SHP77 (cell line): Measurements from ENCODE around the gene NRXN3.

ENCODE experiments used
- DNase-seq, 2 experiments: peaks; one replicate each; lab custom pipeline; 2025; lab: John Stamatoyannopoulos, UW

NRXN3 gene

GRCh38 chr14:79831195-79831892, 1661.2 kb downstream of the NRXN3 start:
- no peak for DNase-seq

DNA sequence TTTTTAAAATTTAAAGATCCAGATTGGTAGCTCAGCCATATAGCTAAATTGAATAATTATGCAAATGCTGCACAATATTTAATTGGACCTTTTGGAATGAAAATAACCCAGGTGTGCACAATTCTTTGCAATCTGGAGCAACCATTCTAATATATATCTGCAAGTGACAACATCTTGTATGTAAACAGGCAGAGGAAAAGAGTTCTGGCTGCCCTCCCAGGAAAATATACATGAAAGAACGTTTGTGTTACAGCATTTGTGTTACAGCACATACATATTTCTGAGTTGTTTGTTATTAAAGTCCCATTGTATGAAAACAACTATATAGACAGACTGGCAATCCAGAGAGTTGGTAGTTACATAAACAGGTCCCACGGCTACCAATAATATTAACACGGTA, 1663.6 kb downstream of the NRXN3 start:
- DNase-seq = no peak

DNA sequence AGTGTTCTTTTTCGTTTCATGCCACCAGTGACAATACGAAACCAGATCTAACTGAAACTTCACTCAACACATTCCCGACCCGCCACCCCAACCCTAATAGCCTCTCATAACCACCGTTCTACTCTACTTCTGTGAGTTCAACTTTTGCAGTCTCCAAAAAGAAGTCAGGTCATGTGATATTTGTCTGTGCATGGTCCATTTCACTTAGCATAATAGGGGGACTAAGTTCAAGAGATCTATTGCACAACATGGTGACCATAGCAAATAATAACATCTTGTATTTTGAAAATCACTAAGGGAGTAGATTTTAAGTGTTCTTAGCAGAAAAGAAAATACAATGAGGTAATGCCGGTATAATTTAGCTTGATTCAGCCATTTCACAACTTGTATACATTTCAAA, 1664.7 kb downstream of the NRXN3 start:
- no peak for DNase-seq

GRCh38 chr14:79836577-79836976, 1666.4 kb downstream of the NRXN3 start:
- DNase-seq = no peak

DNA sequence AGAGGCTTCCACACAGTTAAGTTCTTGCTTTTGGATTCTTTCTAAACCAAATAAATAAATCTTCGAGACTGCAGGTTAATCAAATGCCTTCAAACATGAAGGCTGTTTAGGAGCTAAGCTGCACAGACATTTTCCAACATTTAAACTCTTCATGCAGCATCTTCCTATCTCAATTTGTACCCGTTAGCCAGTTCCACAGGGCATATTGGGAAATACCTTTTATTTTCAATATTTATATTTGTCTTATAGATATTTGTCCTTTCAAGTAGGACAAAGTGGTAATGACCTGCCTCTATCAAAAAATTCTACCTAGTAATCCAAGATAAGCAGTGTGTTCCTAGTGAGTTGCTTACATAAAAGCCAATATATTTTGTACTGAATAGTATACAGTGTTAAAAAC, 1667.5 kb downstream of the NRXN3 start:
- DNase-seq = no peak

DNA sequence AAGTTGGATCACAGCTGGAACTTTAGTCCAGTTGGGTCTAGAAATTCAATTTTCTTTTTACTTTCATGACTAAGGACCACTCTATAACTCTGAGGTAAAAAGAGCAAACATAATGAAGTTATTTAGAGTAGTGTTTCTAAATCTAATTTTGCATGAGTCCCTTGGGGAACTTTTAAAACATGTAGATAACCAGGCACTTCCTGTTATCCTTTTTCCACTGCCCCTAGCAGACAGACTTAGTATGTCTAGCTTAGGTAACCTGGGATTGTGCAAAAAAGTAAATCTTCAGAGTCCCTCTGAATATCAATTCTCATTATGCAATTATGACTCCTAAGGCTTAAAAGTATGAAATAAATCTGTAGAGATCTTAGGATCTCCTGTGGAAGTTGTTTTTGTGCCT, 1669.9 kb downstream of the NRXN3 start:
- DNase-seq = no peak

- no peak for DNase-seq
Observed at GRCh38 chr14:79840831-79841230, 1670.7 kb downstream of the NRXN3 start.

- no peak for DNase-seq
Observed at GRCh38 chr14:79841433-79841832, 1671.3 kb downstream of the NRXN3 start.

DNA sequence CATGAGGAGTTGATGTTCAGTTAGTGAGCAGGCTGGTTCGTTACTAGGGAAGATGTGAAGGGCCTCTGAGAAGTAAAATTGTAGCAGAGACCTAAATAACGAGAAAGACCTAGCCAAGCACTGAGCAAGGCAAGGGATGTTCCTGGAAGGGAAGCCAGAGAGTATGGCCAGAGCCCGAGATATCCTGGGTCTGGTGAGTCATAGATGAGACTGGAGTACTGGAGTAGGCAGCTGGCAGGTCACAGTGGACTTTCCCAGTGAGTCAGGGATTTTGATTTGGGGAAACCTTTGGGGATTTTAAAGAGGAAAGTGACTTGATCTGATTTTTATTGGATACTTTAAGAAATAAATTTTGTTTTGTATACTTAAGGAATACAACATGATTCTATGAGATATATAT, 1672.1 kb downstream of the NRXN3 start:
- no peak for DNase-seq

GRCh38 chr14:79852950-79853744, 1683.0 kb downstream of the NRXN3 start:
- DNase-seq = no peak

GRCh38 chr14:79855789-79856188, 1685.6 kb downstream of the NRXN3 start:
- DNase-seq = no peak

DNA sequence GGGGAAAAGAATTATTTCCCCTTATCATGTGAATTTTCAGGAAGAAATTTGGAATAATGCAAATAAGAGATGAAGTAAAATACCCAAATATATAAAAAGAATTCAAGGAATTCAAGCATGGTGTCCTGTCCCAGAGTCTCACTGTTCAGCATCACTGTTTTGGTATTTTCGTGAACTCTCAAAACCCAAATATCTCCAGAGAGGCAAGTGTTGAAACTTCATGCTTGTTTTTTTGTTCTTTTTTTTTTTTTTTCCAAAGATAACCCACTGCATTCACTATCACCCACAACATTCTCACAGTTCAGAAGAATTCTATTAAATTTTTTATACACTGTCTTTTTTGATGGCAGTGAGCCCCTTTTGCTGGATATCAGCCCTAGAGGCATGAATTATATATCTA, 1686.2 kb downstream of the NRXN3 start:
- no peak for DNase-seq

DNA sequence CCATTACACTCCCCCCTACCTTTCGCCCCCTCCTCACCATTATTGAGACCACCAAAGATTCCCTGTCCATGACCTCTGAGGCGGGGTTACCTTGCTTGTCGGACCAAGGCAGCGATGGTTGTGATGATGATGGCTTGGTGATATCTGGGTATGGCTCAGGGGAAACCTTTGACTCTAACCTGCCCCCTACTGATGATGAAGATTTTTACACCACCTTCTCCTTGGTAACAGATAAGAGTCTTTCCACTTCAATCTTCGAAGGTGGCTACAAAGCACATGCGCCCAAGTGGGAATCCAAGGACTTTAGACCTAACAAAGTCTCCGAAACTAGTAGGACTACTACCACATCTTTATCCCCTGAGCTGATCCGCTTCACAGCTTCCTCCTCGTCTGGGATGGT, 1690.9 kb downstream of the NRXN3 start:
- DNase-seq = no peak

- no peak for DNase-seq
Observed at GRCh38 chr14:79862045-79862444, 1691.9 kb downstream of the NRXN3 start.

GRCh38 chr14:79871136-79871535, 1701.0 kb downstream of the NRXN3 start:
- DNase-seq = no peak

DNA sequence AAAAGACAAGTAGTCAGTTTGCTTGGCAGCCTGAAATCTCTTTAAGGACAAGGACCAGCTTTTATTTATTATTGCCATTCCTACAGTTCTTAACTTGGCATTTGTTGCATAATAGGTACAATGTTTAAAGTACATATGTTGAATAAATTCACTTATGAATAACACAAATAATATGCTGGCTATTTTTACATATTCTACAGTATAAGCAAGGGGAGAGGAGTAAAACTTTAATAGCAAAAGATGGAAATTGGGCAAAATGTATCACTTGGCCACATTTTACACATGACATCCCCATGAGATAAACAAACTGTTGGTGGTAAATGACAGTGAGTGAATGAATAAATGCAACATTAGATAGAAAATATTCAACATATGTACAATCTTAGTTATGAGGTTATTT, 1708.1 kb downstream of the NRXN3 start:
- DNase-seq = no peak

DNA sequence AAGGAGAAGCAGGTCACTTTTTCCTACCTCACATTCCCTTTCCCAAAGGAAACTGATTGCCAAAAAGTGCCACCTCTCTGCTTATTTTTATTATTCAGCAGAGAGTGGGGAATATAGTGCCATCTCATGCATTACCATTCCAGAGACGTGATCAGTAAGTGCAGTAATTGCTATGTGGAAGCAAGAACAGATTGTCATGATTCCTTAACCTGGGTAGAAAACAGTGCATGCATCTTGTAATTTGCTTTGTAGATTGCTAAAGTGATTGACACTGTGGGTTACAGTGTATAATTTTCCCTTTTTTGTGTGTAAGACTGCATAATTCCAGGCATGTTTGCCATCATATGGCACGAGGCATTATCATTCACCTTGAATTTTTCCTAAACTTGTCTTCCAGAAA, 1708.6 kb downstream of the NRXN3 start:
- DNase-seq = no peak

- no peak for DNase-seq
Observed at GRCh38 chr14:79881299-79881698, 1711.1 kb downstream of the NRXN3 start.

- DNase-seq = no peak
Observed at GRCh38 chr14:79890527-79890926, 1720.4 kb downstream of the NRXN3 start.

GRCh38 chr14:79896009-79896408, 1725.8 kb downstream of the NRXN3 start:
- no peak for DNase-seq

- DNase-seq = no peak
Observed at GRCh38 chr14:79899610-79900009, 1729.4 kb downstream of the NRXN3 start.

- no peak for DNase-seq
Observed at GRCh38 chr14:79904497-79904896, 1734.3 kb downstream of the NRXN3 start.

DNA sequence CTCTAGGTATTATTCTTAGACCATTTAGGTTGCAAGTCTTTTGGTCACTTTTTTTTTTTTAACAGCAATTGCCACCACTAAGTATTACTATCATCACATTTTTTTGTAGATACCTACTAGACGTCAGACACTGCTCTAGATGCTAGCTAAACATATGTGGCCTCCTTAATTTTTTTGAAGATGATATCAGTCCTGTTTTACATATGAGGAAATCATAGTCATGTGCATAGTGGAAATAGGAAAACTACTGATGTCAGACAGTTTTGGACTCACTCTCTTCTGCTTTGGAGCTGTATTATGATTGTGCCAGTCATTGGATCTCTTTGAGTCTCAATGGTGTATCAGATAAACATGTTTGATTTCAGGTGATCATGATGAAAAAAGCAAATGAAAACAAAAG, 1736.8 kb downstream of the NRXN3 start:
- DNase-seq = no peak

GRCh38 chr14:79910086-79910485, 1739.9 kb downstream of the NRXN3 start:
- no peak for DNase-seq
